ENCODE measurements around the gene MAP3K12. TPM values are rescaled to one million over a fixed set of nuclear protein-coding genes. Genes with fewer than 3 reads are reported as not detected.

MAP3K12 gene
- total and polyA plus RNA-seq, 2 of the 13 experiments (the other 11 are each of a cell fraction or from before 2014, with no cell fraction given) = 0.20 to 1.1 TPM

DNA sequence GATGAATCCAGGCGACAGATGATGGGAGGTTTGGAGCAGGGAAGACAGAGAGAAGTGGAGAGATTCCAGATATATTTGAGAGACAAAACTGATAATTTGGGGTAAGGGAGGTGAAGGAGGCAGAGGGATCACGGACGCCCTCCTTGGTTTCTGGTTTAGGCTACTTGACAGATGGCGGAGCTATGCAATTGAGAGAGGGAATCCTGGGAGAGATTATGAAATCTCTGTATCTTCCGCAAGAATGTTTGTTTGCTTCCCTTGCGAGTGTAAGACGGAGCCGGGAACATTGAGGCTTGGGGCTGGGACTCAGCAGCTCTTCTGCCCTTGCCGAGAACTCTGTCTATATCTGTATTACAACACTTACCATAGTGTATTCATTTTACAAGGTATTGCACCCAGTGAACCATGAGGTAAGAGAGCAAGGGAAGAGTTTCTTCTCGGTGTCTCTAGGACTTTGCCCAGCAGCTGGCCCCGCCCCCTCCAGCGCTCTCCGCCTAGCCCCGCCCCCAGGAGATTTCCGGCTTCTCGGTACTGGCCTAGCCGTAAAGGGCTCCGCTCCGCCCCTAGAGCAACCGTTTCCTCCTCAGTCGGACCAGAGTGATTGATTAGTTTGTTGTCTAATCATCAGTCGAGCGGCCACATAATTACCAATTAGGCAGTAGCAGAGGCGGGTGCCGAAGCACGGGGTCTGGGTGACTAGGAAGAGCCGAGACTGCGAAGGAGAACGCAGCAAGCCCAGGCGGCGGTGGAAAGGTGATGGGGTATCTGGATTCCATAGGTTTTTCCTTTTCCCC, 58.0 kb downstream of the MAP3K12 start, which contains the start of gene PRR13 (continued):
- TF ChIP-seq, protein P1, sequence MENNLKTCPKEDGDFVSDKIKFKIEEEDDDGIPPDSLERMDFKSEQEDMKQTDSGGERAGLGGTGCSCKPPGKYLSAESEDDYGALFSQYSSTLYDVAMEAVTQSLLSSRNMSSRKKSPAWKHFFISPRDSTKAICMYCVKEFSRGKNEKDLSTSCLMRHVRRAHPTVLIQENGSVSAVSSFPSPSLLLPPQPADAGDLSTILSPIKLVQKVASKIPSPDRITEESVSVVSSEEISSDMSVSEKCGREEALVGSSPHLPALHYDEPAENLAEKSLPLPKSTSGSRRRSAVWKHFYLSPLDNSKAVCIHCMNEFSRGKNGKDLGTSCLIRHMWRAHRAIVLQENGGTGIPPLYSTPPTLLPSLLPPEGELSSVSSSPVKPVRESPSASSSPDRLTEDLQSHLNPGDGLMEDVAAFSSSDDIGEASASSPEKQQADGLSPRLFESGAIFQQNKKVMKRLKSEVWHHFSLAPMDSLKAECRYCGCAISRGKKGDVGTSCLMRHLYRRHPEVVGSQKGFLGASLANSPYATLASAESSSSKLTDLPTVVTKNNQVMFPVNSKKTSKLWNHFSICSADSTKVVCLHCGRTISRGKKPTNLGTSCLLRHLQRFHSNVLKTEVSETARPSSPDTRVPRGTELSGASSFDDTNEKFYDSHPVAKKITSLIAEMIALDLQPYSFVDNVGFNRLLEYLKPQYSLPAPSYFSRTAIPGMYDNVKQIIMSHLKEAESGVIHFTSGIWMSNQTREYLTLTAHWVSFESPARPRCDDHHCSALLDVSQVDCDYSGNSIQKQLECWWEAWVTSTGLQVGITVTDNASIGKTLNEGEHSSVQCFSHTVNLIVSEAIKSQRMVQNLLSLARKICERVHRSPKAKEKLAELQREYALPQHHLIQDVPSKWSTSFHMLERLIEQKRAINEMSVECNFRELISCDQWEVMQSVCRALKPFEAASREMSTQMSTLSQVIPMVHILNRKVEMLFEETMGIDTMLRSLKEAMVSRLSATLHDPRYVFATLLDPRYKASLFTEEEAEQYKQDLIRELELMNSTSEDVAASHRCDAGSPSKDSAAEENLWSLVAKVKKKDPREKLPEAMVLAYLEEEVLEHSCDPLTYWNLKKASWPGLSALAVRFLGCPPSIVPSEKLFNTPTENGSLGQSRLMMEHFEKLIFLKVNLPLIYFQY (CRISPR knock-in tag; IDR thresholded peaks at IDR 0.05; ENCODE audit: borderline replicate concordance) = no peak
- TF ChIP-seq DNMT1 (CRISPR knock-in tag; IDR thresholded peaks at IDR 0.05) (no peak), ZNF598 (CRISPR knock-in tag; IDR thresholded peaks at IDR 0.05; ENCODE audit: borderline replicate concordance) (0 out of 2 replicates have a peak, but pooled peaks have one; percentile 42), ARID2 (CRISPR knock-in tag; IDR thresholded peaks at IDR 0.05; ENCODE audit: borderline replicate concordance) (peak; percentile 9; the same call in 1 of the 2 replicates), GABPA (IDR thresholded peaks at IDR 0.05; ENCODE audit: low read depth, low read length) (peak; percentile 22; the same call in 1 of the 2 replicates), GABPA (CRISPR knock-in tag; IDR thresholded peaks at IDR 0.05; ENCODE audit: low read depth) (peak; percentile 68), SMC3 (IDR thresholded peaks at IDR 0.05; ENCODE audit: low read length) (no peak), ELF4 (CRISPR knock-in tag; IDR thresholded peaks at IDR 0.05; ENCODE audit: borderline replicate concordance) (peak; percentile 58; the same call in 1 of the 2 replicates), ZNF383 (CRISPR knock-in tag; IDR thresholded peaks at IDR 0.05; ENCODE audit: borderline replicate concordance) (no peak), HMGXB4 (CRISPR knock-in tag; IDR thresholded peaks at IDR 0.05; ENCODE audit: borderline replicate concordance in 1 of 2, low read depth in 1 of 2) (peak in 1 of 2 experiments; percentile 36; a peak in 2 of 4 replicates), ZMAT5 (CRISPR knock-in tag; IDR thresholded peaks at IDR 0.05; ENCODE audit: borderline replicate concordance, low read depth) (no peak), ZNF564 (CRISPR knock-in tag; IDR thresholded peaks at IDR 0.05) (peak; percentile 57; the same call in 1 of the 2 replicates), CREM (IDR thresholded peaks at IDR 0.05) (peak; percentile 41; the same call in 1 of the 2 replicates), CREM (CRISPR knock-in tag; IDR thresholded peaks at IDR 0.05) (no peak), ZNF557 (CRISPR knock-in tag; IDR thresholded peaks at IDR 0.05) (no peak), ZNF282 (IDR thresholded peaks at IDR 0.05; ENCODE audit: partially characterized antibody) (no peak), SNRNP70 (IDR thresholded peaks at IDR 0.05; ENCODE audit: low read depth, low read length) (no peak)
- TF ChIP-seq, protein P2, sequence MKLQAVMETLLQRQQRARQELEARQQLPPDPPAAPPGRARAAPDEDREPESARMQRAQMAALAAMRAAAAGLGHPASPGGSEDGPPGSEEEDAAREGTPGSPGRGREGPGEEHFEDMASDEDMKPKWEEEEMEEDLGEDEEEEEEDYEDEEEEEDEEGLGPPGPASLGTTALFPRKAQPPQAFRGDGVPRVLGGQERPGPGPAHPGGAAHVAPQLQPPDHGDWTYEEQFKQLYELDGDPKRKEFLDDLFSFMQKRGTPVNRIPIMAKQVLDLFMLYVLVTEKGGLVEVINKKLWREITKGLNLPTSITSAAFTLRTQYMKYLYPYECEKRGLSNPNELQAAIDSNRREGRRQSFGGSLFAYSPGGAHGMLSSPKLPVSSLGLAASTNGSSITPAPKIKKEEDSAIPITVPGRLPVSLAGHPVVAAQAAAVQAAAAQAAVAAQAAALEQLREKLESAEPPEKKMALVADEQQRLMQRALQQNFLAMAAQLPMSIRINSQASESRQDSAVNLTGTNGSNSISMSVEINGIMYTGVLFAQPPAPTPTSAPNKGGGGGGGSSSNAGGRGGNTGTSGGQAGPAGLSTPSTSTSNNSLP (IDR thresholded peaks at IDR 0.05; ENCODE audit: low read depth, low read length) = no peak
- TF ChIP-seq, protein P3, sequence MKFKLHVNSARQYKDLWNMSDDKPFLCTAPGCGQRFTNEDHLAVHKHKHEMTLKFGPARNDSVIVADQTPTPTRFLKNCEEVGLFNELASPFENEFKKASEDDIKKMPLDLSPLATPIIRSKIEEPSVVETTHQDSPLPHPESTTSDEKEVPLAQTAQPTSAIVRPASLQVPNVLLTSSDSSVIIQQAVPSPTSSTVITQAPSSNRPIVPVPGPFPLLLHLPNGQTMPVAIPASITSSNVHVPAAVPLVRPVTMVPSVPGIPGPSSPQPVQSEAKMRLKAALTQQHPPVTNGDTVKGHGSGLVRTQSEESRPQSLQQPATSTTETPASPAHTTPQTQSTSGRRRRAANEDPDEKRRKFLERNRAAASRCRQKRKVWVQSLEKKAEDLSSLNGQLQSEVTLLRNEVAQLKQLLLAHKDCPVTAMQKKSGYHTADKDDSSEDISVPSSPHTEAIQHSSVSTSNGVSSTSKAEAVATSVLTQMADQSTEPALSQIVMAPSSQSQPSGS (CRISPR knock-in tag; IDR thresholded peaks at IDR 0.05) = no peak

Measured in HepG2 (cell line).